Kidney epithelial cell (primary cell): Measurements from ENCODE around the gene ZNF678. TPM values are rescaled to one million over a fixed set of nuclear protein-coding genes. Genes with fewer than 3 reads are reported as not detected.
"Not testable (repeated sequence)": the region's sequence is repeated elsewhere in the genome, so short reads cannot be mapped to it uniquely, and the experiment has no call there.

Source experiments
- DNase-seq: peaks from one replicate; pipeline ENCODE4 v3.0.0-alpha.2; 2010; ENCODE audit warnings: low read depth
- H3K27me3 ChIP-seq: 2 replicates; pipeline ENCODE4 v1.6.0; 2011; ENCODE audit warnings: low read length; ENCODE audit not compliant: control insufficient read depth, insufficient read depth
- H3K36me3 ChIP-seq: 2 replicates; pipeline ENCODE4 v1.5.1; 2011; ENCODE audit warnings: low read length; ENCODE audit not compliant: control insufficient read depth, insufficient read depth
- H3K4me3 ChIP-seq: 2 replicates; pipeline ENCODE4 v1.5.1; 2011; ENCODE audit warnings: low read depth, mild to moderate bottlenecking, control low read depth, low read length
- total RNA-seq: library from RNA; depleted of rRNA; stranded (reverse); fragments of >200 nt; gene quantifications from 2 replicates; pipeline ENCODE4 v1.2.3, GENCODE V29; 2015
- TF ChIP-seq, protein P1 (sequence below): IDR thresholded peaks from 2 replicates; pipeline ENCODE4 v1.5.1; 2011; ENCODE audit warnings: mild to moderate bottlenecking, moderate library complexity, low read length, control low read depth, inconsistent platforms; ENCODE audit not compliant: insufficient read depth, poor library complexity, severe bottlenecking

Gene ZNF678
- total RNA-seq, 1 donor from 2014 or later: 7.6 TPM

- no peak for DNase-seq
These were observed 14.1 kb downstream of the ZNF678 start for GRCh38 chr1:227577500-227577899.

GRCh38 chr1:227583354-227583753, 20.0 kb downstream of the ZNF678 start:
- no peak overlapping the region for H3K4me3 ChIP-seq

More at GRCh38 chr1:227577500-227577899, 14.1 kb downstream of the ZNF678 start:
- no peak overlapping the region for H3K4me3 ChIP-seq
- H3K36me3 ChIP-seq: no peaks in the 10 kb centered on the region
- TF ChIP-seq, protein P1, sequence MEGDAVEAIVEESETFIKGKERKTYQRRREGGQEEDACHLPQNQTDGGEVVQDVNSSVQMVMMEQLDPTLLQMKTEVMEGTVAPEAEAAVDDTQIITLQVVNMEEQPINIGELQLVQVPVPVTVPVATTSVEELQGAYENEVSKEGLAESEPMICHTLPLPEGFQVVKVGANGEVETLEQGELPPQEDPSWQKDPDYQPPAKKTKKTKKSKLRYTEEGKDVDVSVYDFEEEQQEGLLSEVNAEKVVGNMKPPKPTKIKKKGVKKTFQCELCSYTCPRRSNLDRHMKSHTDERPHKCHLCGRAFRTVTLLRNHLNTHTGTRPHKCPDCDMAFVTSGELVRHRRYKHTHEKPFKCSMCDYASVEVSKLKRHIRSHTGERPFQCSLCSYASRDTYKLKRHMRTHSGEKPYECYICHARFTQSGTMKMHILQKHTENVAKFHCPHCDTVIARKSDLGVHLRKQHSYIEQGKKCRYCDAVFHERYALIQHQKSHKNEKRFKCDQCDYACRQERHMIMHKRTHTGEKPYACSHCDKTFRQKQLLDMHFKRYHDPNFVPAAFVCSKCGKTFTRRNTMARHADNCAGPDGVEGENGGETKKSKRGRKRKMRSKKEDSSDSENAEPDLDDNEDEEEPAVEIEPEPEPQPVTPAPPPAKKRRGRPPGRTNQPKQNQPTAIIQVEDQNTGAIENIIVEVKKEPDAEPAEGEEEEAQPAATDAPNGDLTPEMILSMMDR: no peak
- no peaks in the 10 kb centered on the region for H3K27me3 ChIP-seq

DNA sequence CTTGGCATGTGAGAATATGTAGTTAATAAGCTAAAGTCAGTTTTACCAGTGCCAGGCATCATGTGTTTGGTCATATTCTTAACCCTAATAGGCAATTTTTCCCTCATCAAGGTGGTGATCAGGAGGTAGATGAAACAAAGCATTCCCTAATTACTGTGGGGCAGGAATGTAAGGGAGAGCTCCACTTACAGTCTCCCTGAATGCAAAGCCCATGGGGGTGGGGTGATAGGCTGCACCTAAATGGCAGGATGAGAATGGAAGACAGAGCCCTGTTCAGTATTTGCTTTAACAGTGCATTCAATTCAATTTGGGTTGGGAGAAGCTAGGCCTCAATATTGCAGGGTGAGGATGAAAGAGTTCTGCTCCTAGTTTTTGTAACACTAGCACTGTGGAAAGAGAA, 23.4 kb downstream of the ZNF678 start:
- no peaks in the 10 kb centered on the region for H3K27me3 ChIP-seq
- H3K4me3 ChIP-seq: no peak overlapping the region
- no peaks in the 10 kb centered on the region for H3K36me3 ChIP-seq
- DNase-seq: no peak
- TF ChIP-seq, protein P1: no peak

More at GRCh38 chr1:227583354-227583753, 20.0 kb downstream of the ZNF678 start:
- TF ChIP-seq, protein P1: no peak
- DNase-seq: no peak
- Histone ChIP-seq H3K36me3 (no peaks in the 10 kb centered on the region), H3K27me3 (no peaks in the 10 kb centered on the region)

- Histone ChIP-seq H3K4me3 (no peak overlapping the region), H3K27me3 (no peaks in the 10 kb centered on the region), H3K36me3 (no peaks in the 10 kb centered on the region)
- TF ChIP-seq, protein P1: no peak
- no peak for DNase-seq
These were observed 24.6 kb downstream of the ZNF678 start for GRCh38 chr1:227587968-227588367.

- H3K36me3 ChIP-seq, H3K27me3 ChIP-seq, DNase-seq, H3K4me3 ChIP-seq: not testable (repeated sequence)
These were observed 25.4 kb downstream of the ZNF678 start for GRCh38 chr1:227588769-227589168.

GRCh38 chr1:227589777-227590176, 26.4 kb downstream of the ZNF678 start:
- DNase-seq, H3K27me3 ChIP-seq, H3K4me3 ChIP-seq, H3K36me3 ChIP-seq: not testable (repeated sequence)

DNA sequence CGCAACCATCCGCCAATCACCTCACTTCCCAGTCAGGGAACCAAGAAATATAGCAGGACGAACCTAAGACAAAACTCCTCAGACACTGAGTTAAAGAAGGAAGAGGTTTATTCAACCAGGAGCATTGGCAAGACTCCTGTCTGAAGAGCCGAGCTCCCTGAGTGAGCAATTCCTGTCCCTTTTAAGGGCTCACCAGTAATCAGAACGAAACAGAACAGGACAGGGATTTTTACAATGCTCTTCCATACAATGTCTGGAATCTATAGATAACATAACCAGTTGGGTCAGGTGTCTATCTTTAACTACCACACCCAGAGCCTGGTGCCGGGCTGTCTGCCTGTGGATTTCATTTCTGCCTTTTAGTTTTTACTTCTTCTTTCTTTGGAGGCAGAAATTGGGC, 32.9 kb downstream of the ZNF678 start:
- H3K36me3 ChIP-seq, H3K27me3 ChIP-seq, DNase-seq, H3K4me3 ChIP-seq: not testable (repeated sequence)

DNA sequence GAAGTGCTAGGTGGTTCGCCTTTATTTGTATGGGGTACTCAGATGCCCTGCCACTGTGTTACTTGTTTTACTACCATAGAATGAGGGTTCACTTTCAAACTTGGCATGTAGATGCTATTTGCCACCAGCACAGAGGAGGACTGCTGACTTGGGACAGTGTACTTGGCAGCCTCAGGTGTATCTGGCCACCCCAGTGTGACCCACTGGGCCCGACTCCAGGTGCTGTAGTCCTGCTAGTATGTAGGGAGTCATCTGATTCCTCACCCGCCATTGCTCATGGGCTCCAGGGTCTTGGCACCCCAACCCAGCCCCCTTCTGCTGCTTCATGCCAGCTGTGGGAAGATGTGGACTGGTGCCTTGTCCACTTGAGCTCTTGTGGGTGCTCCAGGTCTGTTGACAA, 40.0 kb downstream of the ZNF678 start:
- no peak for DNase-seq
- H3K27me3 ChIP-seq: no peaks in the 10 kb centered on the region
- no peak overlapping the region for H3K4me3 ChIP-seq
- TF ChIP-seq, protein P1: no peak
- H3K36me3 ChIP-seq: no peaks in the 10 kb centered on the region
